Vagina (tissue), 2 donors: Measurements from ENCODE around the gene GJD3. TPM values are rescaled to one million over a fixed set of nuclear protein-coding genes. Genes with fewer than 3 reads are reported as not detected.
A peak's percentile ranks its signal among the peaks of the same experiment; 100 is the strongest.

Source experiments
- DNase-seq, 2 donors: peaks; one replicate each; pipeline ENCODE4 v3.0.0-alpha.2; 2017; ENCODE audit errors: extremely low spot score in 2 of 2
- H3K27ac ChIP-seq: fragments of 200-600 bp; sonication (generic); one replicate; pipeline ENCODE4 v1.5.1; 2019
- H3K27me3 ChIP-seq: fragments of 200-600 bp; sonication (generic); one replicate; pipeline ENCODE4 v1.5.1; 2019
- H3K36me3 ChIP-seq, 2 donors: fragments of 200-600 bp; sonication (generic); one replicate each; pipeline ENCODE4 v1.5.1; 2017 to 2019
- H3K4me1 ChIP-seq: fragments of 200-600 bp; sonication (generic); one replicate; pipeline ENCODE4 v1.5.1; 2019
- H3K4me3 ChIP-seq, 2 donors: fragments of 200-600 bp; sonication (generic); 1 replicate in 1 of 2; 2 replicates in 1 of 2; pipeline ENCODE4 v1.5.1; 2016 to 2019
- H3K9me3 ChIP-seq: fragments of 200-600 bp; sonication (generic); one replicate; pipeline ENCODE4 v1.5.1; 2019
- CTCF ChIP-seq, 3 experiments: fragments of 450-650 bp in 2 of 3; fragments of 200-600 bp in 1 of 3; sonication (generic) in 1 of 3; IDR thresholded peaks; one replicate each; pipeline ENCODE4 v1.5.1; 2017 to 2019; ENCODE audit warnings: antibody characterized with exemption in 3 of 3, mild to moderate bottlenecking in 2 of 3, moderate library complexity in 2 of 3
- POLR2A ChIP-seq, 2 donors: fragments of 450-650 bp; IDR thresholded peaks; one replicate each; pipeline ENCODE4 v1.6.1; 2017; ENCODE audit warnings: antibody characterized with exemption in 2 of 2, mild to moderate bottlenecking in 2 of 2, moderate library complexity in 2 of 2
- POLR2AphosphoS5 ChIP-seq, 2 donors: sonication (generic); formaldehyde crosslinking; IDR thresholded peaks; one replicate each; pipeline ENCODE4 v1.9.0; 2017; ENCODE audit warnings: antibody characterized with exemption in 2 of 2, mild to moderate bottlenecking in 2 of 2, low read depth in 1 of 2; ENCODE audit not compliant: insufficient read depth in 1 of 2
- intact Hi-C: fragments of 100-400 bp; cut with DNase I; formaldehyde crosslinking; loops from one replicate; pipeline ENCODE4 v1.15.1; 2023
- total RNA-seq: library from RNA; depleted of rRNA; stranded (reverse); fragments of >200 nt; gene quantifications from one replicate; pipeline ENCODE4 v1.2.3, GENCODE V29; 2016

GJD3 gene
- total RNA-seq, 1 donor from 2014 or later = 12.0 TPM

GRCh38 chr17:40361925-40362695 lies 2.4 kb downstream of the GJD3 start:
- peaks cover 28% of the 10 kb centered on the region for H3K4me1 ChIP-seq
- H3K36me3 ChIP-seq = no peaks in the 10 kb centered on the region
- intact Hi-C loops = loop anchor here (10.0 kb wide), 1 partner anchor 53 kb away; the partner anchor contains the start of gene TOP2A
- H3K27ac ChIP-seq = no peak overlapping the region
- no peaks in the 10 kb centered on the region for H3K27me3 ChIP-seq
- H3K4me3 ChIP-seq = peak overlapping the region; percentile 44 to 65
- H3K9me3 ChIP-seq = no peaks in the 10 kb centered on the region
- DNase-seq = no peak
- TF ChIP-seq POLR2AphosphoS5 (IDR thresholded peaks at IDR 0.05; ENCODE audit: insufficient read depth in 1 of 2, low read depth in 1 of 2) (no peak), CTCF (IDR thresholded peaks at IDR 0.05) (no peak), POLR2A (IDR thresholded peaks at IDR 0.05) (no peak)

GRCh38 chr17:40361063-40361924 lies 3.2 kb downstream of the GJD3 start:
- H3K4me3 ChIP-seq = no peak overlapping the region
- no peaks in the 10 kb centered on the region for H3K27me3 ChIP-seq
- H3K27ac ChIP-seq = no peak overlapping the region
- TF ChIP-seq POLR2A (IDR thresholded peaks at IDR 0.05) = no peak
- TF ChIP-seq CTCF (IDR thresholded peaks at IDR 0.05) = no peak
- TF ChIP-seq POLR2AphosphoS5 (IDR thresholded peaks at IDR 0.05; ENCODE audit: insufficient read depth in 1 of 2, low read depth in 1 of 2) = no peak
- no peaks in the 10 kb centered on the region for H3K9me3 ChIP-seq
- no peak for DNase-seq
- H3K36me3 ChIP-seq = no peaks in the 10 kb centered on the region
- H3K4me1 ChIP-seq = peaks cover 28% of the 10 kb centered on the region
- intact Hi-C loops = loop anchor here (10.0 kb wide), 1 partner anchor 54 kb away; the partner anchor contains the start of gene TOP2A

- no peak overlapping the region for H3K27ac ChIP-seq
- TF ChIP-seq POLR2A (IDR thresholded peaks at IDR 0.05) (no peak), CTCF (IDR thresholded peaks at IDR 0.05) (no peak), POLR2AphosphoS5 (IDR thresholded peaks at IDR 0.05; ENCODE audit: insufficient read depth in 1 of 2, low read depth in 1 of 2) (no peak)
- DNase-seq = no peak
- H3K4me3 ChIP-seq = no peak overlapping the region
- no peaks in the 10 kb centered on the region for H3K9me3 ChIP-seq
- H3K36me3 ChIP-seq = peaks cover 0 to 10% of the 10 kb centered on the region in 2 donors
- H3K27me3 ChIP-seq = no peaks in the 10 kb centered on the region
- intact Hi-C loops = loop anchor here (10.0 kb wide), 1 partner anchor 55 kb away; the partner anchor contains the start of gene TOP2A
- peaks cover 40% of the 10 kb centered on the region for H3K4me1 ChIP-seq
Measured at GRCh38 chr17:40360091-40360490, 4.4 kb downstream of the GJD3 start.

GRCh38 chr17:40358323-40359038 lies 6.1 kb downstream of the GJD3 start:
- H3K4me3 ChIP-seq = no peak overlapping the region
- peak overlapping the region; percentile 44 for H3K27ac ChIP-seq
- H3K4me1 ChIP-seq = peaks cover 39% of the 10 kb centered on the region
- intact Hi-C loops = no loop called here
- no peaks in the 10 kb centered on the region for H3K9me3 ChIP-seq
- peaks cover 0 to 10% of the 10 kb centered on the region in 2 donors for H3K36me3 ChIP-seq
- TF ChIP-seq POLR2AphosphoS5 (IDR thresholded peaks at IDR 0.05; ENCODE audit: insufficient read depth in 1 of 2, low read depth in 1 of 2) = peak; percentile 29 to 54
- no peak for TF ChIP-seq POLR2A (IDR thresholded peaks at IDR 0.05)
- peak; percentile 91 to 99 (median 98) for TF ChIP-seq CTCF (IDR thresholded peaks at IDR 0.05)
- no peak for DNase-seq
- H3K27me3 ChIP-seq = no peaks in the 10 kb centered on the region
